ENCODE results near the gene ISYNA1.

GRCh38 chr19:18444513-18444912, 6.6 kb upstream of the ISYNA1 start:
- TF ChIP-seq SP1 (IDR thresholded peaks at IDR 0.05): no peak
- no peak for TF ChIP-seq SUZ12 (IDR thresholded peaks at IDR 0.05)
